GM12878 (cell line): ENCODE measurements around the gene ZNF462. TPM values are rescaled to one million over a fixed set of nuclear protein-coding genes. Genes with fewer than 3 reads are reported as not detected.

Experiments
- BCL3 ChIP-seq: IDR thresholded peaks from 2 replicates; pipeline ENCODE4 v1.6.1; 2011; ENCODE audit warnings: borderline replicate concordance, low read depth, mild to moderate bottlenecking, moderate library complexity, low read length; ENCODE audit not compliant: insufficient read depth, poor library complexity, severe bottlenecking
- IRF3 ChIP-seq: fragments of 450-650 bp; IDR thresholded peaks from 2 replicates; pipeline ENCODE4 v1.6.1; 2014; ENCODE audit warnings: mild to moderate bottlenecking
- MAX ChIP-seq: IDR thresholded peaks from 2 replicates; pipeline ENCODE4 v1.6.1; 2012; ENCODE audit warnings: low read depth, low read length, improper control_type of control experiment
- MEF2A ChIP-seq: IDR thresholded peaks from 2 replicates; pipeline ENCODE4 v1.6.1; 2011; ENCODE audit warnings: low read depth, mild to moderate bottlenecking, low read length, moderate library complexity; ENCODE audit not compliant: insufficient read depth
- MXI1 ChIP-seq: fragments of 150-350 bp; IDR thresholded peaks from 2 replicates; pipeline ENCODE4 v1.6.1; 2011; ENCODE audit warnings: low read depth, mild to moderate bottlenecking, inconsistent platforms, low read length, improper control_type of control experiment
- STAT3 ChIP-seq: IDR thresholded peaks from 2 replicates; pipeline ENCODE4 v1.6.1; 2011; ENCODE audit warnings: low read depth, low read length, improper control_type of control experiment
- polyA plus RNA-seq, 11 experiments: library from polyadenylated mRNA; depleted of rRNA in 4 of 11; unstranded in 6 of 11; stranded (reverse) in 5 of 11; fragments of >200 nt; fragmentation: Nextera tagmentation in 4 of 11; fragmentation: Illumina TruSeq in 1 of 11; extraction: Ambion mirVana in 4 of 11; extraction: Trizol in 1 of 11; gene quantifications; 1 replicate in 1 of 11; 2 replicates in 10 of 11; pipeline versions ENCODE4 v1.2.1 to v1.2.3, GENCODE V29; 2011 to 2016; ENCODE audit warnings: inconsistent platforms in 2 of 11, missing spikeins in 2 of 11, low read depth in 1 of 11
- total RNA-seq, 4 experiments: library from RNA; depleted of rRNA in 3 of 4; stranded (reverse); fragments of >200 nt in 3 of 4; fragmentation: Illumina TruSeq in 1 of 4; extraction: Trizol in 1 of 4; gene quantifications; 2 replicates each; pipeline versions ENCODE4 v1.2.1 to v1.2.3, GENCODE V29; 2013 to 2021

The ZNF462 gene
- total and polyA plus RNA-seq, 10 of the 15 experiments (the other 5 are each of a cell fraction or from before 2014, with no cell fraction given) = 0.27 to 13.7 (median 0.55) TPM

- TF ChIP-seq IRF3 (no peak), MEF2A (no peak), MAX (no peak), MXI1 (no peak), STAT3 (no peak), BCL3 (no peak)
Observed at GRCh38 chr9:106916466-106917235, 53.7 kb downstream of the ZNF462 start (continued).
